ENCODE measurements around the gene SLC24A3.

The SLC24A3 gene

DNA sequence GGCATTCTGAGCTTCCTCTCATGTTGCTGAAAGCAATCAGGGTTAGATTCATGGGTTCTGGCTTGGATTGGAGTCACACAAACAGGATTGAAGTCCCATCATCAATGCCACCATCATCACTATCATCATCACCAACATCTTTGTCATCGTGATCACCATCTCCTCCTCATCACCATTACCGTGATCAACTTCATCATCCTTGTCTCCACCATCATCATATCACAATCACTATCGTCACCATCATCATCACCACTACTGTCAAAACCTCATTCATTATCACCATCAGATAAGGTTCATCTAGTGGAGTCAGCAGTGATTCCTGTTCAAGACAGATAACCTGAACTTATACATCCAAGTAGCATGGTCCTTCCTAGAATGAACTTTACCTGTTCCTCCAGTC lies 351.8 kb downstream of the SLC24A3 start:
- no peak for DNase-seq (ENCODE audit: low read depth, low spot score)
- in situ Hi-C loops (cut with HindIII; ENCODE audit: low sequenced_read_pairs) = no loop called here
- H3K4me3 ChIP-seq (ENCODE audit: low read depth, low read length) = no peak overlapping the region
- no peak for TF ChIP-seq CTCF (IDR thresholded peaks at IDR 0.05; ENCODE audit: low read depth, low read length)

GRCh38 chr20:19565736-19566135 lies 353.3 kb downstream of the SLC24A3 start:
- no peak for TF ChIP-seq CTCF (IDR thresholded peaks at IDR 0.05; ENCODE audit: low read depth, low read length)
- in situ Hi-C loops (cut with HindIII; ENCODE audit: low sequenced_read_pairs) = no loop called here
- DNase-seq (ENCODE audit: low read depth, low spot score) = no peak
- H3K4me3 ChIP-seq (ENCODE audit: low read depth, low read length) = no peak overlapping the region

DNA sequence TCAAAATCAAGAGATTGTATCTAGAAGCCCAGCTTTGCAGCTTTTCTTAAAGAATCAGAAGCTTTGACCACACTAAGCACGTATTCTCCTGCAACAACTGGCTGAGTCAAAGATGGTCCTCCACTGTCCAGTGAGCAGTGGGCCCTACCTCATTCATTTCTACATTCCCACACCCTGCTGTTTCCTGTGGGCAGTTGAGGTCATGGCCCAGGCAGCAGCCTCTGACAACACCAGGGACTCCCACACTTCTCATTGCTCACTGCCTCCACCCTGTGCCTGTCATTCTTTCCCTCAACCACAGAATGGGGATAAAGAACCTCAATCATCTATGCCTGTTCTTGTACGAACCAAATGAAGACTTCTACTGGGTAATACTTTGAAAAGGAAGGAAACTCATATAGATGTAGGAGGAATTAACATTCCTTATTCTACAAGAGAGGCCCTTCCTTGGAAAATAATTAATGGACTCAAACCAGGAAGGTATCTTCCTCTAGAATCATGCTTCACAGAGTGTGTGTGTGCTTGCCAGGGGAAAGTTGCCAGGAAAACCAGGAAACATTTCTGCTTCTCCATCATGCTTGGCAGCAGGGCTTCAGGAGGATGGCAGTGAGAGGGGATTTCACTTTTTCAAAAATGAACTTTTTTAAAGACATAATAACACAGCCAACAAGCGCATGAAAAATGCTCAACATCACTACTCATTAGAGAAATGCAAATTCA lies 353.9 kb downstream of the SLC24A3 start:
- peak; percentile 26 for DNase-seq (ENCODE audit: low read depth, low spot score)
- no peak overlapping the region for H3K4me3 ChIP-seq (ENCODE audit: low read depth, low read length)
- in situ Hi-C loops (cut with HindIII; ENCODE audit: low sequenced_read_pairs) = no loop called here
- no peak for TF ChIP-seq CTCF (IDR thresholded peaks at IDR 0.05; ENCODE audit: low read depth, low read length)

DNA sequence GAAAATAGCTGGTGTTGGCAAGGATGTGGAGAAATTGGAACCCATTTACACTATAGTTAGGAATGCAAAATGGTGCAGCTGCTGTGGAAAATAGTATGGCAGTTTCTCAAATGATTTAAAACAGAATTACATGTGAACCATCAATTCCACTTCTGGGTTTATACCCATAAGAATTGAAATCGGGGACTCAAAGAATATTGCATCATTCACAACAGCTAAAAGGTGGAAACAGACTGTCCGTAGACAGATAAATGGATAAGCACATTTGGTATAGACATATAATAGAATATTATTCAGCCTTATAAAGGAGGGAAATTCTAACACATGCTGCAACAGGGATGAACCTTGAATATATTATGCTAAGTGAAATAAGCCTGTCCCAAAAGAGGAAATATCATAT lies 355.7 kb downstream of the SLC24A3 start:
- H3K4me3 ChIP-seq (ENCODE audit: low read depth, low read length) = no peak overlapping the region
- no peak for DNase-seq (ENCODE audit: low read depth, low spot score)
- no peak for TF ChIP-seq CTCF (IDR thresholded peaks at IDR 0.05; ENCODE audit: low read depth, low read length)
- in situ Hi-C loops (cut with HindIII; ENCODE audit: low sequenced_read_pairs) = no loop called here

DNA sequence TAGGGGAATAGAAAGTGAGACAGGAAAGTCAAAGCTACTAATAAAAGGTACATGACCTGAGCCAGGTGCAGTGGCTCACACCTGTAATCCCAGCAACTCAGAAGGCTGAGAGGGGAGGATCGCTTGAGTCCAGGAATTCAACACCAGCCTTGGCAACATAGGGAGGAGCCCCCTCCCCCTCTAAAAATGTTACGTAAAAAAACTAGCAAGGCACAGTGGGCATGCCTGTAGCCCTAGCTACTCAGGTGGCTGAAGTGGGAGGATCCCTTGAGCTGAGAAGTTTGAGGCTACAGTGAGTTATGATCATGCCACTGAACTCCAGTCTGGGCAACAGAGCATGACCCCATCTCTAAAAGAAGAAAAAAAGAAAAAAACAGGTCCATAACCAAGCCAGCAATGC lies 359.6 kb downstream of the SLC24A3 start:
- no peak for TF ChIP-seq CTCF (IDR thresholded peaks at IDR 0.05; ENCODE audit: low read depth, low read length)
- no peak overlapping the region for H3K4me3 ChIP-seq (ENCODE audit: low read depth, low read length)
- in situ Hi-C loops (cut with HindIII; ENCODE audit: low sequenced_read_pairs) = no loop called here
- no peak for DNase-seq (ENCODE audit: low read depth, low spot score)

- in situ Hi-C loops (cut with HindIII; ENCODE audit: low sequenced_read_pairs) = no loop called here
- no peak for DNase-seq (ENCODE audit: low read depth, low spot score)
- TF ChIP-seq CTCF (IDR thresholded peaks at IDR 0.05; ENCODE audit: low read depth, low read length) = no peak
- no peak overlapping the region for H3K4me3 ChIP-seq (ENCODE audit: low read depth, low read length)
Observed at GRCh38 chr20:19577692-19578091, 365.2 kb downstream of the SLC24A3 start.

Measured in astrocyte of the spinal cord (primary cell).